Gastrocnemius medialis (tissue), 4 donors: ENCODE data around the gene IL36G.

ENCODE experiments used
- POLR2A ChIP-seq, 2 donors: fragments of 450-650 bp; IDR thresholded peaks; one replicate each; pipeline ENCODE4 v1.6.1; 2017; ENCODE audit warnings: antibody characterized with exemption in 2 of 2, mild to moderate bottlenecking in 2 of 2, moderate library complexity in 2 of 2
- TF ChIP-seq, protein P1 (sequence below), 5 experiments: fragments of 450-650 bp in 3 of 5; fragments of 200-600 bp in 2 of 5; sonication (generic) in 2 of 5; IDR thresholded peaks in 4 of 5; conservative IDR thresholded peaks in 1 of 5; 1 replicate in 4 of 5; 2 replicates in 1 of 5; pipeline ENCODE4 v1.5.1; 2016 to 2019; ENCODE audit warnings: antibody characterized with exemption in 5 of 5, mild to moderate bottlenecking in 3 of 5, moderate library complexity in 3 of 5

DNA sequence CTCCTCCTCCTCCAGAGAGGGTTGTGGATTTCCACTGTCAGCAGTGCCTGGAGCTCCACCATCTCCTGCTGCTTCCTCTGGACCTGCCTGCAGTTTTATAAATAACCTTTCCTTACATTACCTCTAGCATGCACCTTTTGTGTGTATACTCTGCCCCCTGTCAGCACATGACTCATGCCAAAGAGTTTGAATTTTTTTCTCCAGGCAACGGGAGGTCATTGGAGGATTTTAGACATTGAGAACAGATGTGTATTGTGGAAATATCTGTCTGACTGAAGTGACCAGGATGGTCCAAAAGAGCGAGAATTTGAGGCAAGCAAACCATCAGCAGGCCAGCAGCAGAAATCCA, 35.2 kb upstream of the IL36G start:
- TF ChIP-seq, protein P1, sequence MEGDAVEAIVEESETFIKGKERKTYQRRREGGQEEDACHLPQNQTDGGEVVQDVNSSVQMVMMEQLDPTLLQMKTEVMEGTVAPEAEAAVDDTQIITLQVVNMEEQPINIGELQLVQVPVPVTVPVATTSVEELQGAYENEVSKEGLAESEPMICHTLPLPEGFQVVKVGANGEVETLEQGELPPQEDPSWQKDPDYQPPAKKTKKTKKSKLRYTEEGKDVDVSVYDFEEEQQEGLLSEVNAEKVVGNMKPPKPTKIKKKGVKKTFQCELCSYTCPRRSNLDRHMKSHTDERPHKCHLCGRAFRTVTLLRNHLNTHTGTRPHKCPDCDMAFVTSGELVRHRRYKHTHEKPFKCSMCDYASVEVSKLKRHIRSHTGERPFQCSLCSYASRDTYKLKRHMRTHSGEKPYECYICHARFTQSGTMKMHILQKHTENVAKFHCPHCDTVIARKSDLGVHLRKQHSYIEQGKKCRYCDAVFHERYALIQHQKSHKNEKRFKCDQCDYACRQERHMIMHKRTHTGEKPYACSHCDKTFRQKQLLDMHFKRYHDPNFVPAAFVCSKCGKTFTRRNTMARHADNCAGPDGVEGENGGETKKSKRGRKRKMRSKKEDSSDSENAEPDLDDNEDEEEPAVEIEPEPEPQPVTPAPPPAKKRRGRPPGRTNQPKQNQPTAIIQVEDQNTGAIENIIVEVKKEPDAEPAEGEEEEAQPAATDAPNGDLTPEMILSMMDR (IDR thresholded peaks at IDR 0.05 in 4 of 5, conservative IDR thresholded peaks at IDR 0.05 in 1 of 5) = no peak
- TF ChIP-seq POLR2A (IDR thresholded peaks at IDR 0.05) = no peak
